Head of caudate nucleus (tissue), 42 donors: ENCODE measurements around the gene AGER.
"Not testable (repeated sequence)": the region's sequence is repeated elsewhere in the genome, so short reads cannot be mapped to it uniquely, and the experiment has no call there.

Experiments used
- DNase-seq, 42 donors: peaks; one replicate each; pipeline versions ENCODE4 v3.0.0 to v3.0.0-alpha.2; 2020 to 2021; ENCODE audit warnings: mixed read lengths in 7 of 42
- intact Hi-C: fragments of 100-400 bp; cut with DNase I; formaldehyde crosslinking; loops from one replicate; pipeline ENCODE4 v1.15.0; 2022

The AGER gene

GRCh38 chr6:32202186-32202585 lies 18.1 kb upstream of the AGER start:
- no peak for DNase-seq
- intact Hi-C loops, result no loop called here

- no peak for DNase-seq
- intact Hi-C loops, result no loop called here
Measured at GRCh38 chr6:32200711-32201475, 16.8 kb upstream of the AGER start.

GRCh38 chr6:32198866-32199265 lies 14.8 kb upstream of the AGER start:
- intact Hi-C loops, result loop anchor here (5.0 kb wide), 1 partner anchor 72 kb away; the partner anchor contains the start of gene ATF6B
- no peak for DNase-seq

GRCh38 chr6:32198345-32198696 lies 14.3 kb upstream of the AGER start:
- intact Hi-C loops, result loop anchor here (5.0 kb wide), 1 partner anchor 71 kb away; the partner anchor contains the start of gene ATF6B
- DNase-seq, result no peak

- intact Hi-C loops, result loop anchor here (2.0 to 5.0 kb wide), 2 partner anchors 48 to 70 kb away; partner anchors contain the start of gene ATF6B
- DNase-seq, result peak in 22 of 42 donors; percentile 11 to 70 (median 44)
Measured at GRCh38 chr6:32196682-32197616, 12.9 kb upstream of the AGER start.

- intact Hi-C loops, result loop anchor here (2.0 to 5.0 kb wide), 2 partner anchors 49 to 69 kb away; partner anchors contain the start of gene ATF6B
- peak; percentile 87 to 98 (median 94) for DNase-seq
Measured at GRCh38 chr6:32195902-32196681, 12.0 kb upstream of the AGER start.

- intact Hi-C loops, result loop anchor here (5.0 kb wide), 1 partner anchor 68 kb away; the partner anchor contains the start of gene ATF6B
- DNase-seq, result peak; percentile 100
Measured at GRCh38 chr6:32195652-32195901, 11.5 kb upstream of the AGER start.

GRCh38 chr6:32194825-32195651 lies 11.0 kb upstream of the AGER start:
- intact Hi-C loops, result loop anchor here (5.0 kb wide), 1 partner anchor 68 kb away; the partner anchor contains the start of gene ATF6B
- peak in 21 of 42 donors; percentile 19 to 75 (median 52) for DNase-seq

- intact Hi-C loops, result no loop called here
Measured at GRCh38 chr6:32194388-32194787, 10.3 kb upstream of the AGER start.

GRCh38 chr6:32193096-32193495 lies 9.0 kb upstream of the AGER start:
- DNase-seq, intact Hi-C loops: not testable (repeated sequence)

More at GRCh38 chr6:32194388-32194787, 10.3 kb upstream of the AGER start:
- no peak for DNase-seq

GRCh38 chr6:32192608-32193039 lies 8.6 kb upstream of the AGER start, which contains the start of gene GPSM3:
GPSM3 (minus strand) TSS chr6:32192643; CDS start chr6:32192513, 130 bp downstream.
- intact Hi-C loops, result no loop called here
- peak in 9 of 42 donors; percentile 23 to 46 (median 37) for DNase-seq

- intact Hi-C loops, result no loop called here
- no peak for DNase-seq
Measured at GRCh38 chr6:32191696-32192607, 7.9 kb upstream of the AGER start.

- DNase-seq, result no peak
- intact Hi-C loops, result no loop called here
Measured at GRCh38 chr6:32190911-32191677, 7.0 kb upstream of the AGER start.

- peak; percentile 73 to 98 (median 90) for DNase-seq
- intact Hi-C loops, result no loop called here
Measured at GRCh38 chr6:32190054-32190851, 6.2 kb upstream of the AGER start, which contains the start of gene PBX2. PBX2 (minus strand) TSS chr6:32190202; CDS start chr6:32189915, 287 bp downstream.

- intact Hi-C loops, result no loop called here
- DNase-seq, result no peak
Measured at GRCh38 chr6:32189742-32190053, 5.6 kb upstream of the AGER start.
